ENCODE results near the gene HAPLN1.

The HAPLN1 gene

DNA sequence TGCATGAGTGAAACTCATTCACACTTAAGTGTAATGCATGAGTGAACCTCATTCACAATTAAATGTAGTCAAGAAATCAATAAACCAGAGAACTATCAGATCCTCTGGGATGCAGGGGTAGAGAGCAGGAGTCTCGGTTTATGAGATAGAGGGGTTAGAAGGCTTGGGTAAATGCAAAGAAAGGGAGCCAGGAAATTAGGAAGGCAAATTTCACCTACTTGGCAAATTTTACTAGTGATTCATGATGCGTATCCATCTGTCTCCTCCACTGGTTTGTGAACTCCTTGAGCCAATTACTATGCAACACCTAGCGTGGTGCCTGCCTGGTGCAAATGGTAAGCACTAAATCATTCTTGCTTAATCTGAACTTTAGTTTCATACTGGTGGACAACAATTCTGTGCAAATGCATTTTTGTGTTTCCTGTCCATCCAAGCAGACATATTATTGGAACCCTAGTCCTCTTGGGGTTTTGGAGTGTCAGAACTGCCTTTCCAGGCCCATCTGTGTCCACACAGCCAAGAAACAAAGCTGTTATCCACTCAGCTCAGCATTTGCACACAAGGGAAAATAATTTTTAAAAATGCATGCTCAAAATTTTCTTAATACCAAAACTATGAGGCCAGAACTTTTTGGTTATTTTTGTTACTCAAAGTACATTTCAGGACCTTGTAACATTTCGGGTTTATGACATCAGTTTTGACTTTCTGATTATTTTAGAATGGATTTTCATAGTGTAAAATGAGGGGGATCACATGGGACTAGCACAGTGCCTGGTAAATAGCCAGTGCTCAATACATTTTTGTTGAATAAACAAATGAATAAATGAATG lies 5.2 kb downstream of the HAPLN1 start:
- no peak for DNase-seq

DNA sequence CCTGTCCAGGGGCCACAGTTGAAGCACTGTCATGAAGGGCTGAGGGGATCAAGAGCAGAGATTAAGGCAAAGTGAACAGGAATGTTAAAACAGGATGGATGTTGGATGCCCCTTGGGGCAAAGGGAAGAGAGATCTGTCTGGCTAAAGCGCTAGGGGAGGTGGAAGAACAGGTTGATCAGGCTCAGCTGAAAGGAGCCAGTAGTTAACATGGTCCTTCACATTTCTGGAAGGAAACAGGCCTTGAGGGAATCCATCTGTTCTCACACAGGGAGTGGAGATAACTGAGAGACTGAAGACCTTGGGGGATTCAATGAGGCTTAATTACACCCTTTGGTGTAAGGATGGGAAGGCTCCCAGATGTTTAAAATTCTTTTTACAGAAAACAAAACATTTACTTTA lies 5.8 kb downstream of the HAPLN1 start:
- DNase-seq, result no peak

DNA sequence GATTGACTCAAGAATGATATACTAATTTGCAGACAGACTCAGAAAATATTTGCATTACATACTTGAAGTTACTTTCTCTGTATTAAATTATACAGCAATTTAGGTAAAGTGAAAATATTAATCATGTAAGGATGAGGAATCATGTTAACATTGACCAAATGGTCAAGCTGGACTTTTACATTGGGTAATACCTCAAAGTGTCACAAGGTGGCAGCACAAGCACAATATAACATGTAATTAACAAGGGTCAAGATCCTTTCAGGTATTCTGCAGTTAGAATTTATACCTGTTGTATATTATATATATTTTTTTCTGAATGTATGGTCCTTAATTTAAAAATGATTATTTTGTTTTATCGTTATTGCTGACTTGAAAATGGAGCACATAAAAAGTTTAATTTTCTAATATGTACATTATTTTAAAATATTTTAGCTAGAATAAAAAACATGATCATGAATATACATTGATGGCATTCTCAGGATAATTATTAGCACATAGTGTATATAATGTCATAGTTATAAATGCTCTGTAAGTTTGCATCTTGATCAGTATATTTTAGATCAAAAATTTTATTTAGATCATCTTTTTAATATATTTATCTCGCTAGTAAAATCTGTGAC lies 8.6 kb downstream of the HAPLN1 start:
- peak in 1 of 5 donors; percentile 17 for DNase-seq

DNA sequence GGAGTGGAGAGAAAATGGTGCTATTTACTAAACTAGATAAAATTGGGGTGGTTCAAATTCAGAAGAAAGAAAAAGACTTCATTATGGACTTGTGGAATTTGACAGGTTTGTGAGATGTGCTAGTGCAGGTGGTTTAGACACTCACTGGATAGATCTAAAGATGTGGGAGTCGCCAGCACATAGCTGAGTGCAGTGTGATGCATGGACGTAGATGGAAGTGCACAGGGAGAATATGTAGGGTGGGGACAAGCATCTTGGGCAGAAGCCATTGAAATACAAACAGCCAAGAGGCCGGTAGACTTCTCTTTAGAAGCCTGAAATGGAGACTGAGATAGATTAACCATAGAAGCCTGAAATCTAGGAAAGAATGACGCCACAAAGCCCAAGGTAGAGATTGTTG lies 10.7 kb downstream of the HAPLN1 start:
- no peak for DNase-seq

DNA sequence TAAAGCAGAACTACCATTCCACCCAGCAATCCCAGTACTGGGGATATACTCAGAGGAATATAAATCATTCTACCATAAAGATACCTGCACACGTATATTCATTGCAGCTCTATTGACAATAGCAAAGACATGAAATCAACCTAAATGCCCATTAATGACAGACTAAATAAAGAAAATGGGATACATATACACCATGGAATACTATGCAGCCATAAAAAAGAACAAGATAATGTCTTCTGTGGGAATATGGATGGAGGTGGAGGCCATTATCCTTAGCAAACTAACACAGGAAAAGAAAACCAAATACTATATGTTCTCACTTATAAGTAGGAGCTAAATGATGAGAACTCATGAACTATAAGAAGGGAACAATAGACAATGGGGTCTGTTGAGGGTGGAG lies 12.5 kb downstream of the HAPLN1 start:
- no peak for DNase-seq

DNA sequence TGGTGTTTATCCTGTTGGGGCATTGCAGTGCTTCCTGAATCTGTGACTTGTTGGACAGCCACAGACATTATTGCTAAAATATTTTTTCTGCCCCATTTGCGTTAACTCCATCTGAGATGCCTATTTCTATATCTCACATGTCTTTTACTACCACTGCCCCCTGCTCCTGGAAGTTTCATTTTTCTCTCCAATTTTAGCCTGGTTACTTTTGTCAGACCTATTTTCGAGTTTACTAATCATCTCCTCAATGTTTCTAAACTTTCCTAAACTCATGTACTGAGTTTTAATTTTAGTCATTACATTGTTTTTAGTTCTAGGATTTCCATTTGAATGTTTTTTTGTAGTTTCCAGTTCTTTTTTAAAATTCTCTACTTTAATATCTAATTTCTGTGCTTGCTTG lies 17.6 kb downstream of the HAPLN1 start:
- no peak for DNase-seq

DNA sequence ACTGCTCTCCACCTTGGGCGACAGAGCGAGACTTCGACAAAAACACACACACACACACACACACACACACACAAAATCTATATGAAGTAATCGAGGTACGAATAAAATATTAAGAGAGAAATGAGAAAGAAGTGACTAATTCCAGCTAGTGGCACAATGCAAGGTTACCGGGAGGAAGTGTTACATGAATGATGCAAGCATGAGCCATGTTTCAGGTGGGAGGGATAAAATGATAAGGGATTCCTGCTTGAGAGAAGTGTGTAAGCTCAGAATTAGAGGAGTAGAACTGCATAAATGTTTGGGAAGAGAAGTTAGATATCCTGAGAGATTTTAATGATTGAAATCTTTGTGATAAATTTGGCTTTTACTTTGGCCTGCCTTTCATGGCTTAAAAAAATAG lies 18.8 kb downstream of the HAPLN1 start:
- DNase-seq, result no peak

DNA sequence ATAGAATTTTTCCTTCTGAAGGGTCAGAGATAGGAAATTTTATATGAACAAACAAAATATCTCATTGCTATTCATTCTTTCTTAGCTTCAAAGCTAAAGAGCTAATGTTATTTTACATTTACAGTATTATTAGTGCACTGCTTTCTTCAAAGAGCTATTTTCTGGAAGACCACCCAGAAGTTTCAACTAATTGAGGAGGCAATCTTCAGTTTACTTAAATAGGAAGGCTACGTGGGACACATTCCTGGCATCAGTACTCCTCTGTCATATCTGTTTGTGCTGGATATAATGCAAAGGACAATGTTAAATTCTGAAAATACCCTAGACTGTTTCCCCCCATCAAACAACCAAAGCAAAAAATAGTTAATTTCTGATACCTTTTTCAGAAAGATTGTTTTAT lies 30.8 kb downstream of the HAPLN1 start:
- no peak for DNase-seq

DNA sequence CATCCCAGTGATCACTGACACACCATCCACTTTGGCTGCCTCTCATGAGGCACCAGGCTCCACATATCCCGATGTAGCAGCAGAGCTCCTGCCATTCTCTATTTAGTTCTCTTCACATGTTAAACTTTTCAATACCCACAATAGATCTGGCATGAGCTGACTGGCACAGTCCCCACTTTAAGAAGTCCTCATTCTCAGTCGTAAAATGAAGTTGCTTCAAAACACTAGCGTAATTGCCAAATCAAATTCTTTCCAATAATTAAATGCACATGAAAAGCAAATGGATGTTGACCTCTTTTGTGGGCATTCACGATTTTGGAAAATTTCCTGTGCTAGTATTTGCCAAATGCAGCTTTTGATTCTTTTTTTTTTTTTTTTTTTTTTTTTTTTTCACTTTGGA lies 32.4 kb downstream of the HAPLN1 start:
- DNase-seq, result no peak

DNA sequence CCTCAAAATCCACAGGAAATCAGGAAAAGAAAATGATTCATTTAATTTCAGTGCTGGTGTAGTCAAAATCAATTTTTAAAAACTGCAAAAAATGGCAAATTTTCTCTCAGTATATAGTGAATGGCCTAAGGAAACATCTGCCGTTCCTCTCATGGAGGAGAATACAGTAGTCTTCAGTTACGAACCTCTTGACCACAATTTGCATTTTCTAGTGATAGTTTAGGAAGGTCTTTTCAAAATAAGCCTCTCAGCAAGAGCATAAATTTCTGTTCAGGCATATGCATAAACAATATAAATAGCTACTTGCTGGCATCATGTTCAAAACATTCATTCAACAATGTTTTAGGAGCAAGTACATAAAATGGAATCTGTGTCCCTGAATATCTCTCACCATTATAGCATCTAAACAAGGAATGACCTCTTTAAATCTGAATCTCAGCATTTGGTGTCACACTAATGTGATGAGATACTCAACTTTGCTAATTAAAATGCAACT lies 33.5 kb downstream of the HAPLN1 start:
- no peak for DNase-seq

DNA sequence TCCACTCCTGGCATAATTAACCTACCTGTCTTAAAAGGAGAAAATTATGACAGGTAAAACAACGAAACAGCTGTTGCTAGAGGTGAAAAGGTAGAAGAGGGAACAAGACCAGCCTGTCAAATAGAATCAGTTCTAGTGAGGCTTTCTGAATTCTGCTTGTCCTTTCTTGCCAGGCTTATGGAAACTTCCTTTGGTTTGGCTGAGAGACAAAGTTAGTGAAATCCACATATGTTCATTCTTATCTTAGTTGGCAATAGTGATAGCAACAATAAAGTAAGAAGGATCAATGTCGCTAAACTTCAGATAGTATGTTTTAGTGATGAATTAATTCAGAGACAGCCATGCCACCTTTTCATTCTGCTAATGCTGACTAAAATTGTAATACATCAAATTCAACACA lies 34.4 kb downstream of the HAPLN1 start:
- DNase-seq, result no peak

DNA sequence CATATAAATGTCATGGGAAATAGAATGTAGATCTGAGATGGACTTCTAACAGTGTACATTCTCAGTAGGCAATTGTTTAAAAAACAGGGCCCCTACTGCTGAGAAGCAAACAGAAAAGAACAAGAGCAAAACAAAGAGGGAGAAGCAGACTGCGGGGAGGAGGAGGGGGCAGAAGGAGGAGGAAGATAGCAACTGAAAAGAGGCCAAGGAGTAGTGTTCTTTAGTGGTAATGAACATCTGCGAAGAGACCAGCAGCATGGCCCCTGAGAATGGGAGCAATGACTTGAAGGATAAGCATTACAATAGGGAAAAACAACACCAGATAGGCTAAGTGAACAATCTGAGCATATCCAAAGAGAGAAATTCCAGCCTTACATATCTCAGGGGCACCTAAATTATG lies 36.8 kb downstream of the HAPLN1 start:
- DNase-seq, result no peak

DNA sequence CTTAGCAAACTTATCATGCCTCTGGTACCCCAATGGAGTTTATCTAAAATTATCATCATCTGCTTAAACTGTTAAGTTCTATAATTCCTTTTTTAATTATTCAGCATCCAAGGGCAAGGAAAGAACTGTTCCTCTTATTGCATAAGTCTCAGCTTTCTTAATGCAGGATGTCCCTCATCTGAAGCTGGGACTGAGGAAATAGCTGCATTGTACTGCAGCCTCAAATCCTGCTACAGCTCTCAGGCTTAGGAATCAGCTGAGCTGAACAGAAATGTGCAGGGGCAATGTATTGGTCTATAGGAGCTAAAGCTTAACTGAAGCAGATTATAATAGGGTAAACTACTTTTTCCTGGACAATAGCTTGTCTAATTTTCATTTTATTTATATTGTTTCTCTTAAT lies 48.0 kb downstream of the HAPLN1 start:
- no peak for DNase-seq

DNA sequence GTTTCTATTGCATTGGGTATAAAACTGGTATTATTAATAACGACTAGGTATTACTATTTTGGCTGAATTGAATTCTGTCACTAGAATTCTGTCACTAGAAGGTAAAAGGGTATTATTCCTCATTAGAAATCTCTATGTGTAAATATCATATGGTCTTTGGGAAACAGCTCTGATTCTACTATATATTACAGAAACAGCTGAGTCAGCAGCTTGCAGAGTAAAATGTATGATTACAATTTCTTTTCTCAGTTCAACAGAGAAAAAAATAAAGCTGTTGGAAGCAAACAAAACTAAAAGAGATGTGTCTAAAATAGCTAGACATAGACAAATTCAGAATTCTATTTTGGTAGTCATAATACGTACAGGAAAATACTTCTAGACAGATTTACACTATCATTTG lies 48.5 kb downstream of the HAPLN1 start:
- no peak for DNase-seq

DNA sequence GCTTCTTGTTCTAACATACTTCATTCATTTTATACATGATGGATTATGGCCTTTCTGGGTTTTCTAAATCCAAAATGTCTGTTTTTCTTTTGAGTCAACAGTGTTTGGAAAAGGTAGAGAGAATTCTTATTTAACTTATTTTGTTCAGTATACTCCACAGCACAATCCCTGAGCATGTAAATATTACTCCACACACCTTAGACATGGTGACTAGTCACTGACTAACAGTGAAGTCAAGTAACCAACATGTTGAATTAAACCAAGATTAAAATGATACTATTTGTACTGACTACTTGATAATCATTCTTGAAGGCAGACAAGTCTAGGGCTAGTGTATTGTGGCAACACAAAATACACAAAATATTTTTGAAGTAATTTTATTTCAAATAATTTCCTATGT lies 55.0 kb downstream of the HAPLN1 start:
- no peak for DNase-seq

DNA sequence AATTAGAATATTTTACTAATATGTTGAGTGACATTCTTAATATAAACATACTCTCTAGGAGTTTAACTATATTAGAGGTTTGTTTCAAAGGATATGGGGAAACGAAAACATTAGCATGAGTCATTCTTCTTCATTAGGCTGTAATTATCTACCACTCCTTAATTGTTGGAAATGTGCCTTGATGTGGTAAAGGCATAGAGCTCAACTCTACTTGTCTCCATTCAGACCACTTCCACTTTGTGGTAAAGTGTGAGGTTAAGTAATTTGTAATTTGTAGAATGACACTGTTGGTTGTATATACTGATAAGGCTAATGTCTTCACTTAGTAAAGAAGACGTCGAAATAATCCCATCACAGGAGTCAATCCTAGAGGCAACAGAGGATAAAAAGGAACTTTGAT lies 58.1 kb downstream of the HAPLN1 start:
- DNase-seq, result no peak

DNA sequence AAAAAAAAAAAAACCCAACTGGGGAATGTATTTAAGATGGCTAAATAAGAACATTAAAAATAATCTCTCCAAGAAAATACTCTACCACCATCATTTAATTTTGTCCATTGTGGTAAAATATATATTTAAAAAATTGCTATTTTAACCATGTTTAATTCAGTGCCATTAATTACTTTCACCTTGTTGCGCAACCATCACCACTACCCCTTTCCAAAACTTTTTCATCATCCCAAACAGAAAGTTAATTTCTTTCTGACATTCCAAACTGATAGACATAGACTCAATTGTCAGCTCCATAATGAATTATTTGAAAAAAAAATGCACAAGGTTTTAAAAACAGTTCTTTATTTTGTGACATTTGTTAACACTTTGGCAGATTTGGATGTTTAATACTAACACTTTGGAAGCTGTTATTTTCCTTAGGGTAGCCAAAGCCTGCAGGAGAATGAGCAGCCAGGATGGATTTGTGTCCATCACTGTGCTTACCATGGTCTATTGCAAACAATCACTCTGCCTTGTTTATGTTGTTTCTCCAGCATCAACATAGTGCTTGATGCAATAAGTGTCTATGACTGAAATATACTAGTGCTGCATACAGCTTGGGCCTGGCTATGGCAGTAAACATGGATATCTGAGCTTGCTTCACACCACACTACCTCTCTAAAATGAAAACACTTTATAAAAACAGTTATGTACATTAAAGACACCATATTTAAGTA lies 62.7 kb downstream of the HAPLN1 start:
- no peak for DNase-seq

DNA sequence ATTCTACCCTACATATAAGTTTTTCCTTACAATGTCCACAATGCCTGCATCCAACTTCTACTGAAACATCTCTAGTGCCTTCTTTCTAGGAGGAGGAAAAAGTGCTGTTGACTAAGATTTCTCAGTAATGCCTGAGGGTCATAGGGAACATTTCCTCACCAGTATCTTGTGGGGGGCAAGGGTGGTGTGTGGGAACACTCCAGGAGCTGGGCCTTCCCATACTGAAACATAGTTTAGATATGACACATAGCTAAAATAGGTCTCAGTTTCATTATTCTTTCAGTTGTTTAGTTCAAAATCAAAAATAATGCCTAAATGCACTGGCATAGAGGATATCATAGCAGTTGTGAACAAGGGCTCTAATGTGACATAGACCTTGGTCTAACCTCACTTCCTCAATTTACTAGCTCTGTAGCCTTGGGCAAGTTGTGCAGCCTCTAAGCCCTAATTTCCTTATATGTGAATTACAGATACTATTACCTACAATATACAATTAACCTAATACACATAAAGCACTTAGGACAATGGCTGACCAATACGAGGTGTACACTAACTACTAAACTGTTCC lies 66.1 kb downstream of the HAPLN1 start:
- no peak for DNase-seq

DNA sequence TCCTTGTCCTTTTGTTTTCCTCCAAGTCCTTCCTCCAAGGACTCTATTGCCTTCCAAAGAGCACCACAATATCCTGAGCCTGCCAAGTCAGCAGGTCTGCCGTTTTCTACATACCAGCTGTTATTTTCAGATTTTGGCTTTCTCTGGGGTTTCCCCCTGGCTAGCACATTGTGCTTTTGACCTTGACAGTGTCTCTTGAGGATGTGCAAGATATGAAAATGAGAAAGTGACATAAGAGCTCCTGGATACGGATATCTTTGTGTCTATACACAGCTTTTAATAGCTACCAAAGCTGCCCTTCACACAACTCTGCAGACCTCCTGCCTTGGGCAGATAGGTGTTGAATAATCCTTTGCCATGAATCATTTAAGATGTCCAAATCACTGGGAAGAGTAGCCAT lies 67.0 kb downstream of the HAPLN1 start:
- no peak for DNase-seq

DNA sequence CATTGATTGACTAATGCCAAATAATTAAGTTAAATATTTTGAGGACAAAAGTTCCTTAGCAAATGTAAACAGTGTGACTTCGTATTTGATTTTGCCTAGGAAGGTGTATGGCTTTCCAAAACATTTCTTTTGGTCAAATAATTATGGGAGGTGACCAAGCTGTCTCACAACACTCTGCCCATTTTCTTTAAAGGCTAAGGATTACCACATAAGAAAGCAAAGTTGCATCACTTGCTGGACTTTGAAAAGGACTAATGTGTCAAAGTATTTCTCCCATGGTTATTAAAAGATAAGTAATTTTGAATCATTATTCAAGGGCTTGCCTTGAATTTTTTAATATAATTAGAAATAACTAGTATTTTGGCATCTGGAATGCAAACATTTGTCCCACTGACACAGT lies 74.7 kb downstream of the HAPLN1 start:
- no peak for DNase-seq

DNA sequence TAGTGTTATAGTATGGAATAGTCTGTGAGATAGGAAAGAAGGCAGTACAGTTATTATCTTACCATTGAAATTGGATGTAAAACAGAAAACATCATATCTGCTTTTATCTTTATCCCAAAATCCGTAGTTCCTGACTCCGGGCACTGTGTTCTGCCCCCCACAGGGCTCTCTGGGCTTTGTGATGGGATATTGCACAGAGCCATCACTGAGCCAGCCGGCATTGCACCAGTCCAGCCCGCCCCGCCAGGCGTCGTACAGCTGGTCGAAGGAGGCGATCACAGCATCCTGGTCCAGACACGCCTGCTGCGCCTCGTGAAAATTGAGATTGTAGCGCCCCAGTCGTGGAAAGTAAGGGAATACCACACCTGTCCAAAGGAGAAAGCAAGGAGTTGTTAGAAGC lies 76.4 kb downstream of the HAPLN1 start:
- DNase-seq, result no peak

DNA sequence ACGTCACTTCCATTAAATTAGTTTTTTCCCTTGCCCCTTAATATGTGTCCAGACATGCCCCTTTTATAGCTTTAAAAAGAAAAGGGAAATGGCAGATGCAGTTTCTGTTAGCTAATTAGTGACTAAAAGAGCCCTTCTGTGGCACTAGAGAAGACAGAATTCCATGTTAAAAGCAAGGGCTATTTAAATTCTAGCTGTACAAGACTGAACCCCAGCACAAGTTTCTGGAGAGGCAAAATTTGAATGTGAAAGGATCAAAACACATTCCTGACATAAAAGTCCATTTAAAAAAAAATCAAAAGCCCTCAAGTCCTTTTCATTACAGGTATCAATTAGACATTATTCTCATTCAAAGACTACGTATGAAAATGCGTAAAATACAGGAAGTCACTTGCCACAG lies 78.7 kb downstream of the HAPLN1 start:
- DNase-seq, result no peak

DNA sequence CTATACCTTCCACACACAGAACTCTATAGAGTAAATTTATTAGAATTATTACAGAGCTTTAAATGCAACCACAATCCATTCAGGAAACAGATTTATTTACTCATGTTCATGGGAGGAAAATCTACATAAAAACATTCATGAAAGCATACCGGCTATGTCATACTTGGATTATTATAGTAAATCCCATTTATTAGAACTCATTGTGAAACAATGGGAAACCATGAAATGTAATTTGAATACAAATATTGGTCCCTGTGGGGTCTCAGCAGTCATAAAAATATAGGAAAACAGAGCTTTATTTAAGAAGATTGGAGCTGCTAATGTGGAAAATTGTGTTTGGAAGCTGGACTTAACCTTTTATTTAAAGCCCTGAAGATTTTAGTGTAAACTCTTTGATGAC lies 80.7 kb downstream of the HAPLN1 start:
- no peak for DNase-seq

DNA sequence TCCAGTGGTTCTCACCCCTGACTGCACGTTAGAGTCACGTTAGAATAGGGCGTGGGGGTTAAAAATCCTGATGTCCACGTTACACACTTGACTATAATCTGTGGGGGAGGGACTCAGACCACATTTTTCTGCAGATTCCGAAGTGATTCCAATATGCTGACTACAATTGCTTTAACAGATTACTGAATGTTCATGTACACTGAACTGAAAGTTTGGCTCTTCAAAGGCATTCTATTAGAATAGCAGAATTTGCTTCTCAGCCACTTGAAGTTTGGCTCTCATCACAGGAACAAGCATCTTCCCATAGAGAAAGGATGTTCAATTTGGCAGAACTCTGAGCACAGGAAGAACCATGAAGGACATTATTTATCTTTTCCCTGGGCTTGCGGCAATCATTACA lies 84.5 kb downstream of the HAPLN1 start:
- DNase-seq, result no peak

Data from T-helper 1 cell (primary cell).